ENCODE results near the gene ATP6V0E1.
"Not testable (repeated sequence)": the region's sequence is repeated elsewhere in the genome, so short reads cannot be mapped to it uniquely, and the experiment has no call there.

ATP6V0E1 gene

GRCh38 chr5:173065155-173065554 is 81.6 kb downstream of the ATP6V0E1 start:
- in situ Hi-C loops (cut with MboI; ENCODE audit: low sequenced_read_pairs), result no loop called here

GRCh38 chr5:173069671-173070070 is 86.1 kb downstream of the ATP6V0E1 start:
- in situ Hi-C loops (cut with MboI; ENCODE audit: low sequenced_read_pairs), result no loop called here

GRCh38 chr5:173075137-173075843 is 91.7 kb downstream of the ATP6V0E1 start:
- in situ Hi-C loops (cut with MboI; ENCODE audit: low sequenced_read_pairs), result no loop called here

GRCh38 chr5:173075970-173076369 is 92.4 kb downstream of the ATP6V0E1 start:
- in situ Hi-C loops (cut with MboI; ENCODE audit: low sequenced_read_pairs), result no loop called here

- in situ Hi-C loops (cut with MboI; ENCODE audit: low sequenced_read_pairs), result not testable (repeated sequence)
Observed at GRCh38 chr5:173076471-173076870, 92.9 kb downstream of the ATP6V0E1 start.

- in situ Hi-C loops (cut with MboI; ENCODE audit: low sequenced_read_pairs), result no loop called here
Observed at GRCh38 chr5:173078878-173079277, 95.3 kb downstream of the ATP6V0E1 start.
